Activated CD4-positive, CD25-positive, alpha-beta regulatory T cell treated with anti-CD3 and anti-CD28 coated beads, Interleukin-2, amount 50 U/mL, for 24 hours (primary cell): ENCODE measurements around the gene BOLA1.
"Not testable (repeated sequence)": the region's sequence is repeated elsewhere in the genome, so short reads cannot be mapped to it uniquely, and the experiment has no call there.

ENCODE experiments used
- ATAC-seq, 2 donors: fragments of 150-1000 bp; cut with Tn5 transposase; one replicate each; pipeline ENCODE4 v1.10.0; 2021; ENCODE audit warnings: mild to moderate bottlenecking in 1 of 2, moderate library complexity in 1 of 2

The BOLA1 gene

DNA sequence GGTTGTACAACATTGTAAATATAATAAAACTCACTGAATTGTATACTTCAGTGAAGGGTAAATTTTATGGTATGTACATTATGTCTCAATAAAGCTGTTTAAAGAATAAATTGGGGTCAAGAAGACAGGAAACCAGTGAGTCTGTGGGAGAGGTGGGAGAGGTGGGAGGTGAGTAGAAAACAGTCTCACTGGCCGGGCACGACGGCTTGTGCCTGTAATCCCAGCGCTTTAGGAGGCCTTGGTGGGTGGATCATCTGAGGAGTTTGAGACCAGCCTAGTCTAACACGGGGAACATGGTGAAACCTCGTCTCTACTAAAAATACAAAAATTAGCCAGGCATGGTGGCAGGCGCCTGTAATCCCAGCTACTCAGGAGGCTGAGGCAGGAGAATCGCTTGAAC is 33.1 kb downstream of the BOLA1 start:
- no peak for ATAC-seq

GRCh38 chr1:149933208-149933607 is 33.8 kb downstream of the BOLA1 start:
- ATAC-seq = no peak

DNA sequence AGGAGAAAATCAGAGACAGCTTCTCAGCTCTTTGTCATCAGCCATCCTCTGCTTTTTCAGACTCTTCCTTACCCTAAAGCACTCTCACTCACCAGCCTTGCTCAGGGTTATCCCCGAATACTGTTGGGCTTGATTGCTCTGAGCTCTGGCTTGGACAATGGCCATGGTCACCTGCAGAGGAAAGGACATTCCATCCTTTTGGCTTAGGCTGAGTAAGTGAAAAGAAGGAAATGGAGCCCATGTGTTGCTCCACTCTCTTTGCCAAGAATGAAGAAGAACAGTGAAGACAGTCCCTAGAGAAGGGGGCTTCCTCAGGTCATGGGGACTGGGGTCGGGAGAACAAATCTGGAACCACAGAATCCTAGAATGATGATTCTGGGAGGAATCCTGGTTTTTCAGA is 35.0 kb downstream of the BOLA1 start:
- no peak for ATAC-seq

- no peak for ATAC-seq
These were observed 37.0 kb downstream of the BOLA1 start, which contains the start of gene MTMR11 for GRCh38 chr1:149936170-149936991. Gene MTMR11, minus strand, starts transcription at chr1:149936879. Its CDS starts 232 bp downstream, at chr1:149936647.

DNA sequence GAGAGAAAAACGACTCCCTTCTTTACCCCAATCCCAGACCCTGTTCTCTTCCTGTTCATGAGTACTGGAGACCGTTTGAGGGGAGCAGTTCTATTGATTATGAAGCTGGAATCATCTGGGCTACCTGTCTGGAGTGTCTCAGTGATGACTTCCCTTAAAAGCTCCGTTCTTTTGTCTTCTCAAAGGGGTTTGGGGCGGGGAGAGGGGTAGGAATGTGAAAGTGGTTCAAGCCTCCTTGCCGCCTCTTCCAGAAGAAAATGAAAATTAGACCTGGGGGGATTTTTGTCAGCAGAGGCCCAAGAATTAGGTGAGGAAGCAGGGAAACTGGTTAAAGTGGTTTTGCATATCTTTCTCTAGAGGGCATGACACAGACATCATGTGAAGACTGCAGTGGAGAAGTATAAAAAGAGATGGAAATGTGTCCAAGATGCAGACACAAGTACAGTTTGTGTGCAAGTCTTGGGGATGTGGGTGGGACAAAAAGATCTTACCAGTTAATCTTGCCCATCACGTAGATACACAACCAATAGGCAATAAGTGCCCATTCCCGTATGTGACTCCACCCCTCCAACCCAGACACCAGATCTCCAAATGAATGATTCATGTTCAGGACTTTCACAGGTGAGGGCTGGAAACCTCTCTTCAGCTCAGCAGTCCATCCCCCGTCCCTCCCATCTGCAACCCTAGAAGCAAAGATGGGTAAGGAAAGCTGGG is 37.8 kb downstream of the BOLA1 start:
- ATAC-seq = no peak

DNA sequence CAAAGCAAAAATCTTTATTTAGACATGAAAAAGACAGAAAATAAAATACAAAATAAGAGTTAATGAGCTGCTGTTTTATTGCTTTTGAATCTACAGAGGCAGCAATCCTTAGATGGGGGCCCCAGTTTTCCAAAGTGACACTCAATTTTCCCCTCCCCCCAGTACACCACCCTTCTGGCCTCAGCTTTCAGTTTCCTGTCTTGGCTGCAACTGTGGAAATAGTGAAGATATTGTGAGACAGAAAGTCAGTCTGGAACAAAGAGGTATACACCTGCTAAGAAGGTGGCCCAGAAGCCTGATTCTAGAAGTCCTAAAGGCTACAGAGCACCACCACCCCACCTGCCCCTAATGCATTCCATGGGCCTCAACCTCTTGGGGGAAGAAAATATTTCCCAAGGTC is 38.4 kb downstream of the BOLA1 start:
- ATAC-seq = peak; percentile 33 to 54

- not testable (repeated sequence) for ATAC-seq
These were observed 39.3 kb downstream of the BOLA1 start for GRCh38 chr1:149938668-149939003.

- ATAC-seq = no peak
These were observed 41.1 kb downstream of the BOLA1 start for GRCh38 chr1:149940427-149940826.

- ATAC-seq = no peak
These were observed 42.8 kb downstream of the BOLA1 start for GRCh38 chr1:149942207-149942606.

GRCh38 chr1:149942885-149943284 is 43.5 kb downstream of the BOLA1 start:
- no peak for ATAC-seq

- ATAC-seq = no peak
These were observed 45.8 kb downstream of the BOLA1 start for GRCh38 chr1:149945206-149945605.

GRCh38 chr1:149949911-149950310 is 50.5 kb downstream of the BOLA1 start:
- ATAC-seq = no peak
